OCI-LY7 (cell line): Measurements from ENCODE around the gene YOD1. TPM values are rescaled to one million over a fixed set of nuclear protein-coding genes. Genes with fewer than 3 reads are reported as not detected.

Experiments
- BruUV-seq: library from RNA; stranded (reverse); fragments of 400-500 nt; replicated peaks from 2 replicates; lab custom pipeline; 2021; lab: Mats Ljungman, UMichigan
- CTCF ChIA-PET: fragments of 300-600 bp; sonication (Branson Sonifier 250); formaldehyde crosslinking; loops from one replicate; lab custom pipeline; 2022; ENCODE audit warnings: antibody characterized with exemption; ENCODE audit not compliant: unreplicated experiment; lab: Charles Lee
- POLR2A ChIA-PET: fragments of 300-600 bp; sonication (Branson Sonifier 250); formaldehyde crosslinking; loops from one replicate; lab custom pipeline; 2022; ENCODE audit warnings: antibody characterized with exemption; lab: Charles Lee
- DNase-seq: peaks from one replicate; pipeline ENCODE4 v3.0.0-alpha.2; 2015; ENCODE audit warnings: low spot score
- H2AFZ ChIP-seq: fragments of 200-600 bp; sonication (generic), shearing (Covaris generic); 2 replicates; pipeline ENCODE4 v1.6.1; 2014; ENCODE audit warnings: mild to moderate bottlenecking, antibody characterized with exemption, low read length, moderate library complexity
- H3K27ac ChIP-seq: fragments of 200-600 bp; sonication (generic); 2 replicates; pipeline ENCODE4 v1.5.1; 2014; ENCODE audit warnings: mixed run types, low read depth, mild to moderate bottlenecking, moderate library complexity, low read length, inconsistent platforms; ENCODE audit not compliant: poor library complexity, severe bottlenecking
- H3K36me3 ChIP-seq: fragments of 200-600 bp; sonication (generic); 2 replicates; pipeline ENCODE4 v1.6.1; 2014; ENCODE audit warnings: mild to moderate bottlenecking, antibody characterized with exemption, low read length, moderate library complexity, mixed read lengths; ENCODE audit not compliant: insufficient read depth
- H3K4me1 ChIP-seq: fragments of 200-600 bp; sonication (generic); 2 replicates; pipeline ENCODE4 v1.5.1; 2014; ENCODE audit warnings: mild to moderate bottlenecking, low read length; ENCODE audit not compliant: insufficient read depth, poor library complexity, severe bottlenecking
- H3K4me2 ChIP-seq: fragments of 200-600 bp; sonication (generic); 2 replicates; pipeline ENCODE4 v1.6.1; 2014; ENCODE audit warnings: mild to moderate bottlenecking, low read length
- H3K4me3 ChIP-seq: fragments of 200-600 bp; sonication (generic); 2 replicates; pipeline ENCODE4 v1.5.1; 2014; ENCODE audit warnings: mild to moderate bottlenecking, low read depth, low read length; ENCODE audit not compliant: poor library complexity, severe bottlenecking
- H3K79me2 ChIP-seq: fragments of 200-600 bp; sonication (generic); 2 replicates; pipeline ENCODE4 v1.6.1; 2016; ENCODE audit warnings: low read depth, mild to moderate bottlenecking, low read length, moderate library complexity, mixed read lengths; ENCODE audit not compliant: insufficient read depth
- H3K9me2 ChIP-seq: fragments of 200-600 bp; sonication (generic); 2 replicates; pipeline ENCODE4 v1.6.1; 2016; ENCODE audit warnings: mild to moderate bottlenecking, low read length, mixed read lengths; ENCODE audit not compliant: insufficient read depth
- H3K9me3 ChIP-seq: fragments of 200-600 bp; sonication (generic); 2 replicates; pipeline ENCODE4 v1.6.1; 2014; ENCODE audit warnings: mild to moderate bottlenecking, mixed run types, low read length, mixed read lengths
- H4K20me1 ChIP-seq: fragments of 200-600 bp; sonication (generic); 2 replicates; pipeline ENCODE4 v1.6.1; 2014; ENCODE audit warnings: mild to moderate bottlenecking, antibody characterized with exemption, low read length, moderate library complexity, mixed read lengths; ENCODE audit not compliant: insufficient read depth
- EZH2phosphoT487 ChIP-seq: fragments of 200-600 bp; sonication (generic); IDR thresholded peaks from 2 replicates; pipeline ENCODE4 v1.6.1; 2018; ENCODE audit warnings: low read depth, borderline replicate concordance, mild to moderate bottlenecking, mixed run types, antibody characterized with exemption, low read length, moderate library complexity, mixed read lengths
- intact Hi-C: fragments of 100-400 bp; cut with micrococcal nuclease; formaldehyde crosslinking; loops from one replicate; pipeline ENCODE4 v1.10.0; 2022; ENCODE audit not compliant: unreplicated experiment
- total RNA-seq, 2 experiments: library from RNA; depleted of rRNA in 1 of 2; stranded (reverse); fragments of >200 nt in 1 of 2; shearing (Covaris generic) in 1 of 2; gene quantifications; 2 replicates each; pipeline ENCODE4 v1.2.3, GENCODE V29; 2014 to 2022
- TF ChIP-seq, protein P1 (sequence below): fragments of 200-600 bp; sonication (generic); conservative IDR thresholded peaks from 2 replicates; pipeline ENCODE4 v1.5.1; 2014; ENCODE audit warnings: mild to moderate bottlenecking, antibody characterized with exemption, low read length, moderate library complexity, mixed read lengths

Gene YOD1
- total RNA-seq, 2 experiments from 2014 or later: 16.2 to 16.5 TPM

DNA sequence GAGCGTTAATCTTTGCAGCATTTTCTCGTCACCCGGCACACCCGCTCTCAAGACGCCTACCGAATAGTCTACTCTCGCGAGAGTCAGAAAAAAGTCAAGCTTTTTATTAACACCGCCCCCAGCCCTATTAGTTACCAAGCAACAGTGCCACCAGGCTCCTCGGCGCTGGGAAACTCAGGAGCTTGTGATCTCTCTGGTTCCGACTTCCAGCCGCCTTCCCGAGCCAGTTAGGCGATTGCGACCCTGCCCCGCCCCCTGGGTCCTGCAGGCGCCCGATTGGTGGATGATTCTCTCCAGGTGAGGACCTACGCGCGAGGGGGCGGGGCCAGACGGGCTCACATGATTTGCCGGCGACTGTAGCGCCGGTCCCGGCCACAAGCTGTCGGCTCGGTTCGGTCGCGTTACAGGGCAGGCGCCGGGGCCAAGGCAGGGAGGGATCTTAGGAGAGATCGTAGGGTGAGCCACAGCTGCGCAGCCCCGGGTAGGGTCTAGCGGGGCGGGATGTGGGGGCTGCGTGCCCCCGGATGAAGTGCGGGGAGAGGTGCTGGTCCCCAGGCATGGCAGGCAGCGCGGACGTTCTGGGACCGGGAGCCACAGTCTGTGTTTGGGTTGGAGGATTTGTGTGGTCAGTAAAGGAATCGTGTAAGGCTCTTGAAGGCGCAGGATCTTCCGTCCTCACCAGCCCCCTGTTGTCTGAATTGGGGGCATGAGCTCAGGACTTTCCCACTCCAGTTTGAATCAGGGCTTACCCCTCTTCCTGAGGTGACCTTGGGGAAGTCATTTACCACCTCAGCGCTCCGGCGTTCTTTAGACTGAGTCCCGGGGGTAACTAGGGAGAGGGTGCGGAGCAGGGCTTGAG is 2.1 kb upstream of the YOD1 start, which contains the start of gene PFKFB2:
PFKFB2 (plus strand) TSS at position 365 of the 859 bp plus-strand sequence. CDS start 1,443 bp downstream, outside the sequence.
- H3K9me3 ChIP-seq: no peaks in the 10 kb centered on the region
- CTCF ChIA-PET: interaction anchor here (0.8 to 1.4 kb wide), 4 partner anchors 7 to 833 kb away, joined by 3 to 4 read pairs (median 3); no protein-coding TSS in a partner anchor
- H2AFZ ChIP-seq: peak within 1 kb of the TSS; percentile 89
- peaks cover 8% of the 10 kb centered on the region; the same call in 1 of the 2 replicates for H4K20me1 ChIP-seq
- H3K36me3 ChIP-seq: peaks cover 15% of the 10 kb centered on the region
- peaks cover 76% of the 10 kb centered on the region for H3K4me1 ChIP-seq
- H3K4me3 ChIP-seq: peak within 1 kb of the TSS; percentile 95
- H3K9me2 ChIP-seq: no peaks in the 10 kb centered on the region
- H3K27ac ChIP-seq: peak within 1 kb of the TSS; percentile 78
- DNase-seq: peak; percentile 92
- intact Hi-C loops: loop anchor here (5.0 kb wide), 2 partner anchors 121 to 269 kb away; partner anchors contain the start of gene CD55
- TSS peak; percentile 66 for BruUV-seq
- H3K79me2 ChIP-seq: peaks cover 32% of the 10 kb centered on the region
- POLR2A ChIA-PET: interaction anchor here (0.8 to 1.7 kb wide), 8 partner anchors 15 to 401 kb away, joined by 3 to 6 read pairs (median 4); partner anchors contain the start of genes CD55 and CR2
- TF ChIP-seq EZH2phosphoT487: no peak
- TF ChIP-seq, protein P1, sequence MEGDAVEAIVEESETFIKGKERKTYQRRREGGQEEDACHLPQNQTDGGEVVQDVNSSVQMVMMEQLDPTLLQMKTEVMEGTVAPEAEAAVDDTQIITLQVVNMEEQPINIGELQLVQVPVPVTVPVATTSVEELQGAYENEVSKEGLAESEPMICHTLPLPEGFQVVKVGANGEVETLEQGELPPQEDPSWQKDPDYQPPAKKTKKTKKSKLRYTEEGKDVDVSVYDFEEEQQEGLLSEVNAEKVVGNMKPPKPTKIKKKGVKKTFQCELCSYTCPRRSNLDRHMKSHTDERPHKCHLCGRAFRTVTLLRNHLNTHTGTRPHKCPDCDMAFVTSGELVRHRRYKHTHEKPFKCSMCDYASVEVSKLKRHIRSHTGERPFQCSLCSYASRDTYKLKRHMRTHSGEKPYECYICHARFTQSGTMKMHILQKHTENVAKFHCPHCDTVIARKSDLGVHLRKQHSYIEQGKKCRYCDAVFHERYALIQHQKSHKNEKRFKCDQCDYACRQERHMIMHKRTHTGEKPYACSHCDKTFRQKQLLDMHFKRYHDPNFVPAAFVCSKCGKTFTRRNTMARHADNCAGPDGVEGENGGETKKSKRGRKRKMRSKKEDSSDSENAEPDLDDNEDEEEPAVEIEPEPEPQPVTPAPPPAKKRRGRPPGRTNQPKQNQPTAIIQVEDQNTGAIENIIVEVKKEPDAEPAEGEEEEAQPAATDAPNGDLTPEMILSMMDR: 0 out of 2 replicates have a peak, but pooled peaks have one; percentile 16
- peak within 1 kb of the TSS; percentile 94 for H3K4me2 ChIP-seq

DNA sequence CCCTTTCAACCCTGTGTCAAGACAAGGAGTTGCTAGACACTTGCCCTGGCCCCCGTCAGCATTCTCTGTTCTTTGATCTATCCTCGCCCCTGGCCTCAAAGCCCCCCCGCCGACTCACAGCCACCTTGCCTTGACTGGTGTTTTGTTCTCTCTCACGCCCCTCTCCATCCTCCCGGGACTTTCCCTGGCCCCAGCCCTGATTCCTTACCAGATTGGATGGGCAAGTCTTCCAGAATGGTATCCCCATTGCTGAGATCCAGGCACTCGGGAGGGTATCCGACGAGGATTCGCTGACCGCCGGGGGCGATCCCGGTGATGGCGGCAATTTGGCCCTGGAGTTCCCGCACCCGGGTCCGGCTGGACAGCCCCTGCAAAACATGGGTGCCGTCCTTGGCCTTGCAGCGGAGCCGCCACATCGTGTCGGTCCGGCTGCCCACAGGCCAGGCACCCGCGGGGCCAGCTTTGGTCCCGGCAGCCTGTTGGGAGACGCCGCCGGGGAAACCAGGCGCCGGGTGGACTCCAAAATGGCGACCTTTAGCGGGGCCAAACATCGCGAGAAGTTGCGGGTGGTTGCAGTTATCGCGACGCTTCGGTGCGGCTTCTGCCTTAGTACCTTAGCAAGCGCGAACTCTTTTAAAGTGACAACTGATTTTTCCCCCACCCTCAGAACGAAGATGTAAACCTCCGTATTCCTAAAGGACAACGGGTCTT is 373 bp downstream of the YOD1 start:
- Histone ChIP-seq H3K4me3 (peak overlapping the region; percentile 95), H3K27ac (peak overlapping the region; percentile 70), H3K79me2 (peaks cover 57% of the 10 kb centered on the region), H3K4me1 (peaks cover 65% of the 10 kb centered on the region), H3K9me3 (no peaks in the 10 kb centered on the region), H3K36me3 (peaks cover 40% of the 10 kb centered on the region), H2AFZ (peak overlapping the region; percentile 96), H4K20me1 (peaks cover 31% of the 10 kb centered on the region), H3K9me2 (no peaks in the 10 kb centered on the region), H3K4me2 (peak overlapping the region; percentile 94)
- intact Hi-C loops: loop anchor here (1.0 to 5.0 kb wide), 3 partner anchors 27 to 272 kb away; partner anchors contain the start of gene CD55
- ChIA-PET CTCF (interaction anchor here (0.6 to 1.2 kb wide), 2 partner anchors 18 to 352 kb away, joined by 3 to 7 read pairs; partner anchors contain the start of gene C1orf116), POLR2A (interaction anchor here (0.8 kb wide), 1 partner anchor 381 kb away, joined by 3 read pairs; no protein-coding TSS in a partner anchor)
- no TSS peak for BruUV-seq
- DNase-seq: peak; percentile 95
- no peak for TF ChIP-seq EZH2phosphoT487
- TF ChIP-seq, protein P1: no peak
